ENCODE measurements around the gene GNB1.

GRCh38 chr1:1869469-1869868 is 21.4 kb downstream of the GNB1 start:
- TF ChIP-seq CTCF (IDR thresholded peaks at IDR 0.05) (no peak), POLR2A (IDR thresholded peaks at IDR 0.05) (no peak), POLR2AphosphoS5 (IDR thresholded peaks at IDR 0.05) (no peak)
